SK-N-SH (cell line): ENCODE results near the gene PRICKLE2.

Experiments used
- CHD2 ChIP-seq: fragments of 150-350 bp; IDR thresholded peaks from 2 replicates; pipeline ENCODE4 v1.6.1; 2018; ENCODE audit warnings: low read length; ENCODE audit not compliant: partially characterized antibody
- CTCF ChIP-seq: fragments of 200-600 bp; sonication (generic); IDR thresholded peaks from 2 replicates; pipeline ENCODE4 v1.6.1; 2017; ENCODE audit warnings: antibody characterized with exemption, mild to moderate bottlenecking, moderate library complexity
- RAD21 ChIP-seq: IDR thresholded peaks from 2 replicates; pipeline ENCODE4 v1.6.1; 2012; ENCODE audit warnings: mild to moderate bottlenecking, low read length
- SIN3A ChIP-seq: IDR thresholded peaks from 2 replicates; pipeline ENCODE4 v1.6.1; 2012; ENCODE audit warnings: low read depth, mild to moderate bottlenecking, low read length, moderate library complexity, borderline replicate concordance
- TF ChIP-seq, protein P1 (sequence below): IDR thresholded peaks from 2 replicates; pipeline ENCODE4 v1.6.1; 2012; ENCODE audit warnings: mild to moderate bottlenecking, low read depth, low read length, moderate library complexity

- TF ChIP-seq RAD21 (no peak), CTCF (no peak), SIN3A (no peak), CHD2 (no peak)
- TF ChIP-seq, protein P1, sequence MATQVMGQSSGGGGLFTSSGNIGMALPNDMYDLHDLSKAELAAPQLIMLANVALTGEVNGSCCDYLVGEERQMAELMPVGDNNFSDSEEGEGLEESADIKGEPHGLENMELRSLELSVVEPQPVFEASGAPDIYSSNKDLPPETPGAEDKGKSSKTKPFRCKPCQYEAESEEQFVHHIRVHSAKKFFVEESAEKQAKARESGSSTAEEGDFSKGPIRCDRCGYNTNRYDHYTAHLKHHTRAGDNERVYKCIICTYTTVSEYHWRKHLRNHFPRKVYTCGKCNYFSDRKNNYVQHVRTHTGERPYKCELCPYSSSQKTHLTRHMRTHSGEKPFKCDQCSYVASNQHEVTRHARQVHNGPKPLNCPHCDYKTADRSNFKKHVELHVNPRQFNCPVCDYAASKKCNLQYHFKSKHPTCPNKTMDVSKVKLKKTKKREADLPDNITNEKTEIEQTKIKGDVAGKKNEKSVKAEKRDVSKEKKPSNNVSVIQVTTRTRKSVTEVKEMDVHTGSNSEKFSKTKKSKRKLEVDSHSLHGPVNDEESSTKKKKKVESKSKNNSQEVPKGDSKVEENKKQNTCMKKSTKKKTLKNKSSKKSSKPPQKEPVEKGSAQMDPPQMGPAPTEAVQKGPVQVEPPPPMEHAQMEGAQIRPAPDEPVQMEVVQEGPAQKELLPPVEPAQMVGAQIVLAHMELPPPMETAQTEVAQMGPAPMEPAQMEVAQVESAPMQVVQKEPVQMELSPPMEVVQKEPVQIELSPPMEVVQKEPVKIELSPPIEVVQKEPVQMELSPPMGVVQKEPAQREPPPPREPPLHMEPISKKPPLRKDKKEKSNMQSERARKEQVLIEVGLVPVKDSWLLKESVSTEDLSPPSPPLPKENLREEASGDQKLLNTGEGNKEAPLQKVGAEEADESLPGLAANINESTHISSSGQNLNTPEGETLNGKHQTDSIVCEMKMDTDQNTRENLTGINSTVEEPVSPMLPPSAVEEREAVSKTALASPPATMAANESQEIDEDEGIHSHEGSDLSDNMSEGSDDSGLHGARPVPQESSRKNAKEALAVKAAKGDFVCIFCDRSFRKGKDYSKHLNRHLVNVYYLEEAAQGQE: no peak
Measured at GRCh38 chr3:64108231-64108630, 117.0 kb downstream of the PRICKLE2 start.
